ENCODE data around the gene FOXP1.

FOXP1 gene

GRCh38 chr3:71012971-71013370, 570.6 kb downstream of the FOXP1 start:
- DNase-seq: no peak

GRCh38 chr3:71011565-71012287, 571.8 kb downstream of the FOXP1 start:
- DNase-seq: peak; percentile 5

DNA sequence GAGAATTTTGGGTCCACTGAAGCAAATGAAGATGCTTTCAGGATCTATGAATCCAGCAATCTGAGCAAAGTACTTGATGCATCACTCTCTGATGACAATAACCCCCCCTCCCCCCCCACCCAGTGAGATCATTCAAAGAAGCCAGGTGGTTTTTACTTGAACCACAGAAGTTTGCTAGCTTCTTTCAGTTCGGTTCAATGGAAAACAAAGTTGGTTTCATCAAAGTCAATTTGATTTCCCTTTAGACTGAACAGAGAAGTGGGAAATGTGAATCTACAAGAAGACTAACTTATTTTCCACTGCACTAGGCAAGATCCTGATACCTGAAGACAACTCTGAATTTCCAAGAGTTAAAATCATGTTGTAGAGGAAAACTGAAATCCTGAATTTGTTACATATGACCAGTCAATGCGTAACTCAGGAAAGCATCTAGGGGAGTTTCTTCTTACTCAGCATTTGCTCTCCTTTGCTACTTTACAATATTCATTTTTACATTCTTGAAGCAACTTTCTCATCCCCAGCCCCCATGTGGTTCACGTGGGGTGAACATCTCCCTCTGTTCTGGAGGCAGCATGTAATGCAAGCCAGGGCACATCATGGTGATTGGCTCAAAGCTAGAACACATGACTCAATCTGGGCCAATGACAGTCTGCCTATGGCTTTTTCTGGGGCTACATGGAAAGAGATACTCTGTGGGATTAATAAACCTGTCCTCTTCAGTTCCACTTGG, 572.6 kb downstream of the FOXP1 start:
- no peak for DNase-seq

DNA sequence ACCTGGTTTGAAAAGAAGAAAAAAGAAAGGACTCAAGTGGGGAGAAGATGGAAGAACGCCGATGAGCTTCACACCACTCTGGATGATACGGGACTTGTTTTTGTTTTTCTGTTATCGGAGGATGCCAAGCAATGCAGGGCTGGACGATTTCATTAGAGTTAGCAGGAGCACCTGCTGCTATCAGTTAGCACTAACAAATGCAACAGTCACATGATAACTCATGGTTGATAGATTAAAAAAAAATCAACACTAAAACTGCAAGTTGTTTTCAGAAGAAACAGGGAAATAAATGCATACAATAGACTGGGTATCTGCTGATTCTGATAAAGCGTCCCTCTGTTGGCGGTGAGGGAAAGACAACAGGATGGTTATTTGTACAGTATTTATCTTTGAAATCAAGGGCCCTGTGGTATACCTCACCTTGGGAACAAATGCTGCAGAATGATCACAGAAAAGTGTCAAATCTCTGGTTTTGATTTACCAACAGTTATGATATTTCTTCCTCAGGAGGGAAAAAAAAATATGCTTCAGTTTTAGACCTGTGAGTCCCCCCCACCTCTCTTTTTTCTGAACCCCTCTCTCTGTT, 575.1 kb downstream of the FOXP1 start:
- peak; percentile 1 for DNase-seq

DNA sequence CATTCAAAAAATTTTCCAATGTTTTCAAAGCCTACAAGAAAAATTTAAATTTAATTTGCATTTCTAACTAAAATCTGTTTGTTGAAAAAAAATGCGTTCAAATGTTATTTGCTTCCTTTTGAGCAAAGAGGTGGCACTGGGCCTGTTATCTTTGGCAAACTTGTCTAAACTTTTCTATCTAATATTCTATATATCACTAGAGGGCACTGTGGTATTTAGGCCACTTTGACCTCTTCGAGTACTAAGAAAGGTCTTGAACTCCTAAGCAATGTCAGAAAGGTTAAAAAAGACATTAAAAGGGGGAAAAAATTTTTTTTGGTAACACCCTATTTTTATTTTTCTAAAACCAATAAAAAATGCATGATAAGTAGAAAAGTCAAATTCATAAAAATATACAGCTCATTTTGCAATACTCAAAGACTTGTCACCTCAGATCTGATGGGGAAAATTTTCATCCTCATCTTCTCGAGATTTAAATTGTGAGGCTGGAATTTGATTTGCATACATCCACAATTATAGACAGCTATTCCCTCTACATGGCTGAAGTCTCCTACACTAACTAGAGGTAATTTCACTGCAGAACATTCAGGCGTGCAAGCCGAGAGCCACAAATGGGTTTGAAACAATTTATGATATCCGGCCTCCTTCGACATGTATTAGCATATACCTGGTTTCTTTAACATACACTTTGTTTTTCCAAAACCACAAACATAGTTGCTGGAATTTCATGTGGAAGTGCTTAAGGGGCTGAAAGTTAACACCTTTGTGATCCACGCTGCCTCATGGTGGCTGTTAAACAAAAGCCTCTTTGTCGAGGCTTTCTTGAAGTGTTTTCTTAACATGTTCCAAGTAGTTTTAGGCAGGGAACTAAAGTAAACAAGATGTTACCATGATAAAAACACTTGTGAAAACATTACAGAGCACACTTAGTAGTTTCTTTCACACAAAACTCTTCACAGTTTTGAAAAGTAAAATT, 576.4 kb downstream of the FOXP1 start:
- peak; percentile 33 for DNase-seq

DNA sequence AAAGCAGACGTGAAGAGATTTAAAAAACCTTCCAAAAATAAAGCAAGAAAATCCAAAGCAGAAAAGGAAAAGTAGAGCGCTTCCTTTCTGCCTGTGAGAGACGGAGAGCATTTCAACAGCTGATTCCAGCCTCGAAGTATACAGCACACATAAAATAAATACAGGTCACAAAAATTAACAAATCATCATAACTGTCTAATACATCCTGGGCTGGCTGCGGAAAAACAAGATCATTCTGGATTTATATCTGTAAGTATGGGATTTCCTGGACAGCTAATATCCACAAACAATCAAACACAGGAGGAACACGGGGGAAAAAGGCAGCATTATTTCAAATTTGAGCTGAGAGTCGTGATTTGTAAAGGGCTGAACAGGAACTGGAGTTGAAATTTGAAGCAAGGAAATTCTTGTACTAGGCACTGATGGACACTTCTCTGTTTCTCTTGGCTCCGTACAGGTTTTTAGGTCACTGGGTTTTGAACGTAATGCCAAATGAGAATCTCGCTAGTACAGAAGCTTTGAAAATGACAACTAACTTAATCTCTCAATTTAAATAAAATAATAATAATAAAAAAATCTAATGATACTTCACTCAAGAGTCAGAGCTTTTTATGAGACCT, 577.7 kb downstream of the FOXP1 start:
- no peak for DNase-seq

- no peak for DNase-seq
Measured at GRCh38 chr3:71003511-71003910, 580.0 kb downstream of the FOXP1 start.

GRCh38 chr3:71002298-71002697, 581.2 kb downstream of the FOXP1 start:
- DNase-seq: no peak

DNA sequence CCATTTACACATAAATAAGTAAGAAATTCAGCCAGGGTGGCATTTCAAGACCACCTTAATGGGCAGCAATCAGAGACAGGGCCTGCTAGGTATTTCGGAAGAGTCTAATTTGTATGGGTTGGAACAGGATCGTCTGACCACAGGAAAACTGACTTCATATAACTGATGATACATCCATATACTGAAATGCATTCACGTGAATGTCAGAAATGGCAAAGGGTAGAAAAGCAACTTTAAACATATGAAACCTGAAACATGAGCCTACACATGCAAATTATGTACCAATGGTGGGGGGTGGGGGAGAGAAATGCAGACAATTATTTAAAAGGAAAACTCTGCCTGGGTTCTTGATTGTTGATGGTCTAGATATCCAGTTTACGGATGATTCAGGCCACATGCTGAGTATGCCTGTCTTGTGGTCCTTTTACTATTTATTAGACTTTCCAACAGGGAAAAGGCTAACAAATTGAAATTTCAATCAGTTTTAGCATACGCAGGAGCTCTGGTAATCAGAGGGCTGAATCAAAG, 582.2 kb downstream of the FOXP1 start:
- no peak for DNase-seq

GRCh38 chr3:71000483-71000882, 583.0 kb downstream of the FOXP1 start:
- DNase-seq: no peak

GRCh38 chr3:70999730-71000129, 583.8 kb downstream of the FOXP1 start:
- DNase-seq: no peak

DNA sequence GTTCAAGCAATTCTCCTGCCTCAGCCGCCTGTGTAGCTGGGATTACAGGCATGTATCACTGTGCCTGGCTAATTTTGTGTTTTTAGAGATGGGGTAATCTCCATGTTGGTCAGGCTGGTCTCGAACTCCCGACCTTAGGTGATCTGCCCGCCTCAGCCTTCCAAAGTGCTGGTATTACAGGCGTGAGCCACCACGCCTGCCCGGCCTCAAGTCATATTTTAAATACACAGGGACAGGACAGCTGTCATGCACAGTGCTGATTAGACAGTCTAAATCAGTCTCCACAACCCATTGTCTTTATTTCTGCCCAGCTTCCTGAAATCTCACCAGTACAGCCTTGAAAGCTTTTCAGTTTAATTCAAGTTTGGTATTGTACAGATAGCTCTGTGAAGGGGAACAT, 587.4 kb downstream of the FOXP1 start:
- DNase-seq: no peak

DNA sequence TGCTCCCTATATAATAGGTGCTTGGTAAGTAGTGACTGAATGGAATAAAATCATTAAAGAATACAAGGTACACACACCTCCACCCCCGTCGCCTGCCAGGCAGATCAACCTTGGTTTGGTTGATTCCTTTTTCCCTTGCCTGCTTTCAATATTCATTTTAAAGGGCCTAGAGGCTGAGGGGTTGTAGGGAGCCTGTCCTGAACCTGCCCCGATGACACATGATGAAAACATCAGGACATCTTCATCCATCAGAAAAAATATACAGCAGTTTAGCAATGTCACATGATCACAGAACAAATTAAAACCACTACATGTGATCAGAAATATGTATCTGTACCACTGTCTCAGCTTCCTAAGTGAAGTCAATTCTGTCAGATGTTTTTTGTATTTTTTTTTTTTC, 588.9 kb downstream of the FOXP1 start:
- no peak for DNase-seq

DNA sequence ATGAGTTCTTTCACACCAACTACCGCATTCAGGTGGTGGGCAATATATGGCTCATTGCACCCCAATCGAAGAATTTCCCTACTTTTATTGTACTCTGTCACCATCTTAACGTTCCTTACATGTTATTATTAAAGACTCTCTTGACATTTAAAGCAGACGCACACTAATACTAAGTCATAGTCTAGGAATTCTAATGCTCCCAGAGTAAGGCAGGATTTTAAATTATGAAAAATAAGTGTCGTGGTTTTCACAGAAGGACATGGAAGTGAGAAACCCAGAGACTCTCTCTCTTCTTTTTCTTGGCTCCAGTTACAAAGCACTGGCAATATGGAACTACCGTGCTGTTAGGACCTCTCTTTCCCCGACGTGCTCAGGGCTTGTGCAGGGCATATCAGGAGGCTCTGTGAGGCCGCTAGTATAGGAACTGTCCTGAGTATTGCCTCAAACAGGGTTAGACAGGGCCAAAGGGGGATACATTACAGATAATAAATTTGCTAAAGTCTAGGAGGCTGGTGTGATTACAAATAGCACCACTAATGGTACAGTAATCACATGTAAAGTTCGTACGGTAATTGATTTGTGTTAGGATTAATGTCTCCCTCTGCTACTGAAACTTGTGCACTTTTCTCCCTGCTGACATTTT, 590.8 kb downstream of the FOXP1 start:
- DNase-seq: no peak

DNA sequence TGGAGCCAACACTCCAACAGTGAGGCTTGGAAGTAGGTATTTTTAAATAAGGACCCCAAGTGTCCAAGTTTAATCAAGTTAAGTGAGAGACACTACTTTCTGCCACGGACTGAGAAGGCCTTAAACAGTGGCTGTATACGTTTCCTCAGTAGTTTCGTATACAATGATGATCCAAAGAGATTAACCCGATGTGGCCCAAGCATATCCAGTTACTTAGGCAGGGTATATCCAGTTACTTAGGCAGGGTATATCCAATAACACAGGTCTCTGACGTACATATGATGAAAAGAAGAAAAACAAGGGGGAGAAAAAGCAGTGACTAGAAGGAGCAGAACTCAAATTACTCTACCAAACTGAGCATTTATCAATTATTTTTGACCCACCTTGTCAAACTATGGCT, 591.4 kb downstream of the FOXP1 start:
- DNase-seq: no peak

- DNase-seq: no peak
Measured at GRCh38 chr3:70990723-70991122, 592.8 kb downstream of the FOXP1 start.

DNA sequence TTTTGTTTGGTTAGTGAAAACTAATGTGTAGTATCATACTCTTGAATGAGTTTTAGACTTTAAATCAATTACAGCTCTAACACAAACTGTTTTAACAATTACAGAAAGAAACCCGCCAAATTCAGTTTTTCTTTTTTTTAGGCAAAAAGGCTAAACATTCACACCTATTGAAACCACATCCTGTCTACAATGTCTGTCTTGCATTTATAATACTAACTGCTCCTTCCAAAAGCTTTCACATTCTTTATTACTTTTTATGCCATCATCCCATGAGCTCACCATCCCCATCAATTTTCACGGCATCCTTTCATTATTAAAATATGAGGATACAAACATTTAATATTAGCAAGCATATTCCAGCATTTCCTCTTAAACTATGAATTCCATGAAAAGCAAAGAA, 593.3 kb downstream of the FOXP1 start:
- no peak for DNase-seq

- peak; percentile 0 for DNase-seq
Measured at GRCh38 chr3:70989174-70989573, 594.4 kb downstream of the FOXP1 start.

DNA sequence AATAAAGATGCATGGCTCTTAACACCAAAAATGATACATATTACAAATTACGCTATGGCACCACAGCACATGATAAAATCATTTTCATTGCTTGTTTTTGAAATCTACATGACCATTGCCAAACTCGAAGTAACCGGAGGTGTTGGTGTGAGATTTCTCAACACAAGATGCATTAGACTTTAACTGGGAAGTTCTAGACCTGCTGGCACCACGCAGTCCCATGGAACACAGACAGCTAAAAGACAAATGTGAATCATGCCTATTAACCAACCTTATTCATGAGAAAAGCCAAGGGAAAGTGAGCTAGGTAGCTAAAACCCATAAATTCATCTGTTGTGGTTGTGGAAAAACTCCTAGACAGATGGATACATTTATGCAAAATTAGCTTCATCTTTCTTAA, 595.4 kb downstream of the FOXP1 start:
- no peak for DNase-seq

DNA sequence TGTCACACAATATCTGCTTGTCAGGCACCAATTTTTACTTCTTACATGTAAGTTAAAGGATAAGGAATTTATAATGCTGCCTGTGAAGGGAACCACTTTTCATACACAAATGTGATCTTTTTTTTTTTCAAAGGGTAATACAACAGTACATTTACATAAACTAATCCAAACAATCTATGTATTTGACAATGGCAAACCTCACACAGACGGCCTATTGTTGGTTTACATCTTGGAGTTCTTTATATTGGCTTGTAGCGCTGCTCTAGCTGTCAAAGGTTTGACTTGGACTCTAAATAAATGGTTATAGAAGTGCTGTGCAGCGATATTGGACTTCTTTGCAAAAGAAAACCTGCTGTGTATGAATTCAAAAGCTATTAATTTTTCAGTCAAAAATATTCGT, 598.0 kb downstream of the FOXP1 start:
- DNase-seq: no peak

GRCh38 chr3:70984776-70985482, 598.6 kb downstream of the FOXP1 start:
- no peak for DNase-seq

Measured in DMS53 (cell line).